Measurements from ENCODE around the gene ALK.

Gene ALK

DNA sequence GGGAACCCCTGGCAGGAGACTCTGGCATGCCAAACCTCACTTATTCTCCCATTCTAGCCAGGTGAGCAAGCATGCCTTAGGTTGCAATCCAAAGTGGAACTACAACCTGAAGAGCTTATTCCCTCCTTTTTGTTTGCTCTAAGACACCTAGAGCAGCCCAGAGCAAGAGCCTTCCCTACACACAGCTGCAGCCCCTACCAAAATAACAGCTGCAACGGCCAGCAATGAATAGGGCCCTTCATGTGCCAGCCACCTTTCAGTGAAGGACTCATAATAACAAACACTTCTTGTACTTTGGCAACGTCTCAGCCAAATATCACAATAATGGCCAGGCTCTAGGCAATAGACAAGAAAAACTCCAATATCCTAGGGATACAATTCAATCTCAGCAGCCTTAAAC lies 178.7 kb downstream of the ALK start:
- TF ChIP-seq SIN3A (IDR thresholded peaks at IDR 0.05; ENCODE audit: borderline replicate concordance, insufficient read depth, low read length) (no peak), TAF1 (IDR thresholded peaks at IDR 0.05; ENCODE audit: borderline replicate concordance, insufficient read depth, low read length) (no peak), POLR2AphosphoS5 (IDR thresholded peaks at IDR 0.05; ENCODE audit: low read depth, low read length) (no peak), FOXP2 (optimal IDR thresholded peaks at IDR 0.05; ENCODE audit: borderline replicate concordance, extremely low read depth, extremely low read length, insufficient read depth) (no peak)
- TF ChIP-seq, protein P1, sequence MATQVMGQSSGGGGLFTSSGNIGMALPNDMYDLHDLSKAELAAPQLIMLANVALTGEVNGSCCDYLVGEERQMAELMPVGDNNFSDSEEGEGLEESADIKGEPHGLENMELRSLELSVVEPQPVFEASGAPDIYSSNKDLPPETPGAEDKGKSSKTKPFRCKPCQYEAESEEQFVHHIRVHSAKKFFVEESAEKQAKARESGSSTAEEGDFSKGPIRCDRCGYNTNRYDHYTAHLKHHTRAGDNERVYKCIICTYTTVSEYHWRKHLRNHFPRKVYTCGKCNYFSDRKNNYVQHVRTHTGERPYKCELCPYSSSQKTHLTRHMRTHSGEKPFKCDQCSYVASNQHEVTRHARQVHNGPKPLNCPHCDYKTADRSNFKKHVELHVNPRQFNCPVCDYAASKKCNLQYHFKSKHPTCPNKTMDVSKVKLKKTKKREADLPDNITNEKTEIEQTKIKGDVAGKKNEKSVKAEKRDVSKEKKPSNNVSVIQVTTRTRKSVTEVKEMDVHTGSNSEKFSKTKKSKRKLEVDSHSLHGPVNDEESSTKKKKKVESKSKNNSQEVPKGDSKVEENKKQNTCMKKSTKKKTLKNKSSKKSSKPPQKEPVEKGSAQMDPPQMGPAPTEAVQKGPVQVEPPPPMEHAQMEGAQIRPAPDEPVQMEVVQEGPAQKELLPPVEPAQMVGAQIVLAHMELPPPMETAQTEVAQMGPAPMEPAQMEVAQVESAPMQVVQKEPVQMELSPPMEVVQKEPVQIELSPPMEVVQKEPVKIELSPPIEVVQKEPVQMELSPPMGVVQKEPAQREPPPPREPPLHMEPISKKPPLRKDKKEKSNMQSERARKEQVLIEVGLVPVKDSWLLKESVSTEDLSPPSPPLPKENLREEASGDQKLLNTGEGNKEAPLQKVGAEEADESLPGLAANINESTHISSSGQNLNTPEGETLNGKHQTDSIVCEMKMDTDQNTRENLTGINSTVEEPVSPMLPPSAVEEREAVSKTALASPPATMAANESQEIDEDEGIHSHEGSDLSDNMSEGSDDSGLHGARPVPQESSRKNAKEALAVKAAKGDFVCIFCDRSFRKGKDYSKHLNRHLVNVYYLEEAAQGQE (IDR thresholded peaks at IDR 0.05; ENCODE audit: insufficient read depth in 1 of 2, low read depth in 2 of 2, low read length in 2 of 2) = no peak

DNA sequence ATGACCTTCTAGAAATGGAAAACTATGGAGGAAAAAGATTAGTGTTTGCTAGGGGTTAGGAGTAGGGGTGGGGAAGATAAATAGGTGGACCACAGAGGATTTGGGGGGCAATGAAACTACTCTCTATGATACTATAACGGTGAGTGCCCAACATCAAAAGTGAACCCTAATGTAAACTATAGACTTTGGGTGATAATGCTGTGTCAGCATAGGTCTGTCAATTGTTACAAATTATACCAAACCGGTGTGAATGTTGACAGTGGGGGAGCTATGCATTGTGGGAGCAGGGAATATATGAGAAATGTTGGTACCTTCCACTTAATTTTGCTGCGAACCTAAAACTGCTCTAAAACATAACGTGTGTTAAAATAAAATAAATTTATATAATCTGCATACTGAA lies 180.3 kb downstream of the ALK start:
- TF ChIP-seq, protein P1 (IDR thresholded peaks at IDR 0.05; ENCODE audit: insufficient read depth in 1 of 2, low read depth in 2 of 2, low read length in 2 of 2) = no peak
- TF ChIP-seq FOXP2 (optimal IDR thresholded peaks at IDR 0.05; ENCODE audit: borderline replicate concordance, extremely low read depth, extremely low read length, insufficient read depth) (no peak), TAF1 (IDR thresholded peaks at IDR 0.05; ENCODE audit: borderline replicate concordance, insufficient read depth, low read length) (no peak), SIN3A (IDR thresholded peaks at IDR 0.05; ENCODE audit: borderline replicate concordance, insufficient read depth, low read length) (no peak), POLR2AphosphoS5 (IDR thresholded peaks at IDR 0.05; ENCODE audit: low read depth, low read length) (no peak)

DNA sequence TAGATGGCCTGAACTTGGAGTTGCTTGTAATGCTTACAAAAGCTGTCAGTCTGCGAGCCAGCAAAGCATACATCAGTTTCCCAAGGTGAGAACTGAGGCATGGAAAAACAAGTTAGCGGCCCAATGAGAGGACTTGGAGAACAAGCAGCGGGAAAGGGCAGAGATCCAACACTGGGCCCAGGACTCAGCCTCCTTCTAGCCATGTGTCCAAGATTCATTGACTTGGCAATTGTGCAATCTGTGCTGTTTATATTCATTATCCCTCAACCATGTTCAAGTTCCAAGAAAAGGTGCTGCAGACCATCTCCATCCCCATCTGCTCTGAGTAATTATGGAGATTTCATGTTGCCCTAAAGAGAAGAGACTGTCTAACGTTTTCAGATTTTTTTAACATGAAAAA lies 187.4 kb downstream of the ALK start:
- TF ChIP-seq POLR2AphosphoS5 (IDR thresholded peaks at IDR 0.05; ENCODE audit: low read depth, low read length) (no peak), FOXP2 (optimal IDR thresholded peaks at IDR 0.05; ENCODE audit: borderline replicate concordance, extremely low read depth, extremely low read length, insufficient read depth) (no peak), TAF1 (IDR thresholded peaks at IDR 0.05; ENCODE audit: borderline replicate concordance, insufficient read depth, low read length) (no peak), SIN3A (IDR thresholded peaks at IDR 0.05; ENCODE audit: borderline replicate concordance, insufficient read depth, low read length) (no peak)
- TF ChIP-seq, protein P1 (IDR thresholded peaks at IDR 0.05; ENCODE audit: insufficient read depth in 1 of 2, low read depth in 2 of 2, low read length in 2 of 2) = no peak

DNA sequence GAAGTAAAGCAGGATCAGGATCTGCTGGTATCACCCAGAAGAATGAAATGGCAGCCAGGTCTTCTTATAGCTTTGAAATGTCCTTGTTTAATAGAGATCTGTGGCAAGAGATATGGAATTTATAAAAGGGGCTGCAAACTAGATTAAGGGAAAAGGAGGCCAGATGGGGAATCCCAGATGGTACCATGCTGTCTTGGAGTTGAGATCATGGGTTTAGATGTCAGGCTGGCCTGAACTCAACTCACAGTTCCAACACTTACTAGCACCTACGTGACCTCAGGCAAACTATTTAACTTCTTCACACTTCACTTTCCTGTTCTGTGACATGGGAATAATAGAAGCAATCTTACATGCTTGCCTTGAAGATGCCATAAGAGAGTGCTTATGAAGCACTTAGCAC lies 188.2 kb downstream of the ALK start:
- TF ChIP-seq TAF1 (IDR thresholded peaks at IDR 0.05; ENCODE audit: borderline replicate concordance, insufficient read depth, low read length) = no peak
- TF ChIP-seq, protein P1 (IDR thresholded peaks at IDR 0.05; ENCODE audit: insufficient read depth in 1 of 2, low read depth in 2 of 2, low read length in 2 of 2) = no peak
- TF ChIP-seq SIN3A (IDR thresholded peaks at IDR 0.05; ENCODE audit: borderline replicate concordance, insufficient read depth, low read length) = no peak

DNA sequence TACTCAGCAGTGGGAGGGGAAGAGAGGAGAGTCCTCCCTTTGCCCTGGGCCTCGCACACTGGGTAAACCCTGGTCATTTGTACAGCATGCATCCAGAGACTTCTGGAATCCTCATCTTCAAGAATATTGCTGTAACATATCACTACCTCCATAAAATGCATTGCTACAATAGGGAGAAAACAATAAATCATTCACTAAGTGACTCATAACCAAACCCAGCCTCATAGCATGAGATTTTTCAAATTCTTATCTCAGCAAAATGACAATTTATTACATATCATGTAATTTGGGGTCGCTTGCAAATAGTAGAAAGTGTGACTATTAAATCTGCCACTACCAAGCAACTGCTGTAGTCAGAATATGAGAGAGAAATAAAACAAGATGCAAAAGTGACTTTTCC lies 189.4 kb downstream of the ALK start:
- TF ChIP-seq POLR2AphosphoS5 (IDR thresholded peaks at IDR 0.05; ENCODE audit: low read depth, low read length) (no peak), SIN3A (IDR thresholded peaks at IDR 0.05; ENCODE audit: borderline replicate concordance, insufficient read depth, low read length) (no peak), TAF1 (IDR thresholded peaks at IDR 0.05; ENCODE audit: borderline replicate concordance, insufficient read depth, low read length) (no peak), FOXP2 (optimal IDR thresholded peaks at IDR 0.05; ENCODE audit: borderline replicate concordance, extremely low read depth, extremely low read length, insufficient read depth) (no peak)
- TF ChIP-seq, protein P1 (IDR thresholded peaks at IDR 0.05; ENCODE audit: insufficient read depth in 1 of 2, low read depth in 2 of 2, low read length in 2 of 2) = no peak
